Measurements from ENCODE around the gene CCDC9. TPM values are rescaled to one million over a fixed set of nuclear protein-coding genes. Genes with fewer than 3 reads are reported as not detected.

CCDC9 gene
- total and polyA plus RNA-seq, 2 donors (not counting 1 experiment from before 2014, with no cell fraction given) = 7.2 to 8.1 TPM

- H2AFZ ChIP-seq (ENCODE audit: low read length) = no peak overlapping the region
- H3K4me1 ChIP-seq (ENCODE audit: control insufficient read depth, extremely low read depth, insufficient read depth, low read length) = peaks cover 2% of the 10 kb centered on the region
- H3K36me3 ChIP-seq (ENCODE audit: control insufficient read depth, insufficient read depth, low read length) = no peaks in the 10 kb centered on the region
- TF ChIP-seq CTCF (conservative IDR thresholded peaks at IDR 0.05 in 1 of 2, IDR thresholded peaks at IDR 0.05 in 1 of 2; ENCODE audit: low read depth in 1 of 2, low read length in 2 of 2) (no peak), EZH2 (IDR thresholded peaks at IDR 0.05; ENCODE audit: low read length, missing control alignments) (no peak)
- no peak overlapping the region for H3K27ac ChIP-seq (ENCODE audit: insufficient read depth, low read length)
- peaks cover 11% of the 10 kb centered on the region for H3K27me3 ChIP-seq (ENCODE audit: control insufficient read depth, insufficient read depth, low read length)
- no peaks in the 10 kb centered on the region for H3K79me2 ChIP-seq (ENCODE audit: control insufficient read depth, insufficient read depth, low read length)
- no peak for DNase-seq (ENCODE audit: low read depth in 2 of 2)
- H3K4me3 ChIP-seq (replicated peaks in 1 of 4; ENCODE audit: control extremely low read depth in 1 of 4, insufficient read depth in 1 of 4, low read depth in 3 of 4, low read length in 4 of 4) = no peak overlapping the region
- H3K9ac ChIP-seq (ENCODE audit: insufficient read depth, low read length) = no peak overlapping the region
- no peaks in the 10 kb centered on the region for H4K20me1 ChIP-seq (ENCODE audit: control insufficient read depth, extremely low read depth, insufficient read depth, low read length)
- no peak overlapping the region for H3K4me2 ChIP-seq (ENCODE audit: extremely low read depth, insufficient read depth, low read length)
- no peaks in the 10 kb centered on the region for H3K9me3 ChIP-seq (ENCODE audit: control insufficient read depth, insufficient read depth, low read depth, low read length)
These were observed 63.9 kb downstream of the CCDC9 start for GRCh38 chr19:47319923-47320871.

Other genes with a start within 250 kb of the CCDC9 start
- gene NPAS1, start 236.7 kb upstream of the CCDC9 start, total RNA-seq = 0.26 and 0.33 TPM in 2 replicates
- gene NPAS1, start 236.7 kb upstream of the CCDC9 start, polyA plus RNA-seq = 0.22 and 0.34 TPM in 2 replicates
- 7.7 and 27.1 TPM in 2 replicates for gene TMEM160, start 207.9 kb upstream of the CCDC9 start, total RNA-seq
- 4.1 and 6.9 TPM in 2 replicates for gene TMEM160, start 207.9 kb upstream of the CCDC9 start, polyA plus RNA-seq
- 9.0 and 13.5 TPM in 2 replicates for gene ZC3H4, start 142.7 kb upstream of the CCDC9 start, total RNA-seq
- gene ZC3H4, start 142.7 kb upstream of the CCDC9 start, polyA plus RNA-seq = 8.4 and 13.1 TPM in 2 replicates
- gene SAE1, start 125.7 kb upstream of the CCDC9 start, total RNA-seq = 80.9 and 97.9 TPM in 2 replicates
- gene SAE1, start 125.7 kb upstream of the CCDC9 start, polyA plus RNA-seq = 152 and 218 TPM in 2 replicates
- gene BBC3, start 25.3 kb upstream of the CCDC9 start, total RNA-seq = 37.7 and 38.3 TPM in 2 replicates
- 1.4 and 2.4 TPM in 2 replicates for gene BBC3, start 25.3 kb upstream of the CCDC9 start, polyA plus RNA-seq
- gene INAFM1, start 18.4 kb downstream of the CCDC9 start, total RNA-seq = 1.8 and 3.6 TPM in 2 replicates
- 1.9 and 2.0 TPM in 2 replicates for gene INAFM1, start 18.4 kb downstream of the CCDC9 start, polyA plus RNA-seq
- under 0.01 and 0.33 TPM in 2 replicates for gene C5AR1, start 53.3 kb downstream of the CCDC9 start, total RNA-seq
- gene C5AR1, start 53.3 kb downstream of the CCDC9 start, polyA plus RNA-seq = 0.73 and 0.81 TPM in 2 replicates
- gene C5AR2, start 75.7 kb downstream of the CCDC9 start, total RNA-seq = under 0.01 TPM in 1 of 2 replicates, not detected in the other
- 0.02 and 0.08 TPM in 2 replicates for gene C5AR2, start 75.7 kb downstream of the CCDC9 start, polyA plus RNA-seq
- 7.2 and 8.3 TPM in 2 replicates for gene DHX34, start 92.8 kb downstream of the CCDC9 start, total RNA-seq
- gene DHX34, start 92.8 kb downstream of the CCDC9 start, polyA plus RNA-seq = 2.6 and 5.6 TPM in 2 replicates
- 40.3 and 57.8 TPM in 2 replicates for gene MEIS3, start 163.0 kb downstream of the CCDC9 start, total RNA-seq
- gene MEIS3, start 163.0 kb downstream of the CCDC9 start, polyA plus RNA-seq = 18.5 and 30.5 TPM in 2 replicates
- under 0.01 TPM in 1 of 2 replicates, not detected in the other for gene SLC8A2, start 215.4 kb downstream of the CCDC9 start, total RNA-seq
- not detected in 2 replicates for gene SLC8A2, start 215.4 kb downstream of the CCDC9 start, polyA plus RNA-seq
- 6.2 and 6.9 TPM in 2 replicates for gene KPTN, start 227.7 kb downstream of the CCDC9 start, total RNA-seq
- gene KPTN, start 227.7 kb downstream of the CCDC9 start, polyA plus RNA-seq = 4.9 and 5.3 TPM in 2 replicates

All from fibroblast of lung (primary cell).